ENCODE measurements around the gene OOEP.

DNA sequence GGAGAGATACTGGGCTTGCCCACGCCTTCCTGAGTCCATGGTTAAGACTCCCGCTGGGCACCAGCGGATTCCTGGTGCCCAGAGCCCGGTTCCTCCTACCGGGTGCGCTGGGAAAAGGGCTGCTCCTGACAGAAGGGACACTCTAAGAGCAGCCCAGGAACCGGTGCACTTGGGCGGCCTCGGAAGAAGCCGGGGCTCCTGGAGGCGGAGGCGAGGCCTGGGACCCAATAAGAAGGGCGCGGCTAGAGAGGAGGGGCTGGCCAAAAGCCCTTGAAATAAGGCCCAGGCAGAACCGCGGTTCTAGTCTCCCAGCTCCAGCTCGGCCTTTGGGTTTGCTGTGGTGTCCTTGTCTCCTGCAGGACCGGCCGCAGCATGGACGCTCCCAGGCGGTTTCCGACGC is 7.3 kb downstream of the OOEP start, which contains the start of gene KHDC3L:
- TF ChIP-seq, protein P1, sequence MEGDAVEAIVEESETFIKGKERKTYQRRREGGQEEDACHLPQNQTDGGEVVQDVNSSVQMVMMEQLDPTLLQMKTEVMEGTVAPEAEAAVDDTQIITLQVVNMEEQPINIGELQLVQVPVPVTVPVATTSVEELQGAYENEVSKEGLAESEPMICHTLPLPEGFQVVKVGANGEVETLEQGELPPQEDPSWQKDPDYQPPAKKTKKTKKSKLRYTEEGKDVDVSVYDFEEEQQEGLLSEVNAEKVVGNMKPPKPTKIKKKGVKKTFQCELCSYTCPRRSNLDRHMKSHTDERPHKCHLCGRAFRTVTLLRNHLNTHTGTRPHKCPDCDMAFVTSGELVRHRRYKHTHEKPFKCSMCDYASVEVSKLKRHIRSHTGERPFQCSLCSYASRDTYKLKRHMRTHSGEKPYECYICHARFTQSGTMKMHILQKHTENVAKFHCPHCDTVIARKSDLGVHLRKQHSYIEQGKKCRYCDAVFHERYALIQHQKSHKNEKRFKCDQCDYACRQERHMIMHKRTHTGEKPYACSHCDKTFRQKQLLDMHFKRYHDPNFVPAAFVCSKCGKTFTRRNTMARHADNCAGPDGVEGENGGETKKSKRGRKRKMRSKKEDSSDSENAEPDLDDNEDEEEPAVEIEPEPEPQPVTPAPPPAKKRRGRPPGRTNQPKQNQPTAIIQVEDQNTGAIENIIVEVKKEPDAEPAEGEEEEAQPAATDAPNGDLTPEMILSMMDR (IDR thresholded peaks at IDR 0.05): no peak
- TF ChIP-seq POLR2A (IDR thresholded peaks at IDR 0.05): no peak
